NCI-H1694 (cell line): Measurements from ENCODE around the gene ATG4B.
"Not testable (repeated sequence)": the region's sequence is repeated elsewhere in the genome, so short reads cannot be mapped to it uniquely, and the experiment has no call there.

Experiments used
- DNase-seq: peaks from one replicate; lab custom pipeline; 2025; lab: John Stamatoyannopoulos, UW

Gene ATG4B

GRCh38 chr2:241640165-241640795, 2.8 kb downstream of the ATG4B start:
- DNase-seq = no peak

- DNase-seq = no peak
Observed at GRCh38 chr2:241641631-241642030, 4.1 kb downstream of the ATG4B start.

- no peak for DNase-seq
Observed at GRCh38 chr2:241645056-241645914, 7.8 kb downstream of the ATG4B start.

GRCh38 chr2:241645915-241646645, 8.6 kb downstream of the ATG4B start:
- DNase-seq = no peak

- DNase-seq = no peak
Observed at GRCh38 chr2:241648453-241648852, 11.0 kb downstream of the ATG4B start.

GRCh38 chr2:241649404-241649803, 11.9 kb downstream of the ATG4B start:
- DNase-seq = peak; percentile 81

GRCh38 chr2:241649927-241650326, 12.4 kb downstream of the ATG4B start:
- no peak for DNase-seq

- no peak for DNase-seq
Observed at GRCh38 chr2:241652142-241652541, 14.6 kb downstream of the ATG4B start.

GRCh38 chr2:241652722-241653121, 15.2 kb downstream of the ATG4B start:
- no peak for DNase-seq

- no peak for DNase-seq
Observed at GRCh38 chr2:241653210-241653750, 15.8 kb downstream of the ATG4B start.

- DNase-seq = no peak
Observed at GRCh38 chr2:241654551-241654950, 17.1 kb downstream of the ATG4B start.

GRCh38 chr2:241655516-241656189, 18.2 kb downstream of the ATG4B start:
- no peak for DNase-seq

GRCh38 chr2:241656190-241656741, 18.8 kb downstream of the ATG4B start:
- DNase-seq = no peak

GRCh38 chr2:241657786-241658254, 20.3 kb downstream of the ATG4B start:
- DNase-seq = no peak

GRCh38 chr2:241658296-241658695, 20.8 kb downstream of the ATG4B start:
- no peak for DNase-seq

GRCh38 chr2:241659150-241659739, 21.8 kb downstream of the ATG4B start:
- peak; percentile 72 for DNase-seq

- no peak for DNase-seq
Observed at GRCh38 chr2:241660593-241661213, 23.2 kb downstream of the ATG4B start.

- DNase-seq = not testable (repeated sequence)
Observed at GRCh38 chr2:241662731-241663130, 25.2 kb downstream of the ATG4B start.

GRCh38 chr2:241665731-241666440, 28.4 kb downstream of the ATG4B start:
- no peak for DNase-seq
